Stimulated activated CD8-positive, alpha-beta memory T cell treated with anti-CD3 and anti-CD28 coated beads, Interleukin-4, amount 100 ng/mL, for 24 hours (primary cell): Measurements from ENCODE around the gene ADAM23.

Experiments
- DNase-seq: peaks from one replicate; pipeline ENCODE4 v3.0.0-alpha.2; 2020; ENCODE audit warnings: low read depth

ADAM23 gene

DNA sequence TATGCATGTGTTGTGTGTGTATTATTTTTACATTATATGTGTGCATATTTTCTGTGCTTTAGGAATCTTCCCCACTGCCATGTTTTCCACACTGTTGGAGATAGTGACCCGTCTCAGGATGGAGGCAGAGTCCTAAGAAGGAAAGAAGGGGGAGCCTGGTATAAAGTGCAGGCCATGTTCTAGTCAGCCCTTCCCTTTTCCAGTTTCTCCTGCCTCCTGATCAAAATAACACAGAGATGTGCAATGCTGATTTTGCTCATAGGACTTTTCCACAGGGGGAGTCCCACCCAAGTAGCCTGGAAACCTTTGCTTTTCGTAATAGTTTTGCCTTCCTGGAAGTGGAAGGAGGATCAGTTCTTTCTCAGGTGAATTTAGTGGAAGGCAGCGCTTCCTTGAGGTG lies 126.1 kb downstream of the ADAM23 start:
- no peak for DNase-seq

DNA sequence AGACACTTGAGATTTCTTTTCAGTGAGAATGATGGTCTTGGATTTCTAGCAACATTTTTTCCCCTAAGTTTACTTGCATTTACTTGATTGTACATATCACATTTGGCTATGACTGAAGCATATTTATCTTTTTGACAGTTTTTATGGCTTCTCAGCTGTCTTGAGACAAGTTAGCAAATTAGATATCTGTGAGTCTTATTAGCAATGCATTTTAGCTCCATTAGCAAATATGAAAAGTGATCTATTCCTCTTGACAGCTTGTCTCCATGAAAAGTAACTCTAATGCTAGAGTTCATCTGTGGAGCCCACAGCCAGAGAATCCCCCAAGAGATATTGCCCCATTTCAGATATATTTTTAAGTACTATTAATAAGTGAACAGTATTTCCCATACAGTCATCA lies 126.9 kb downstream of the ADAM23 start:
- no peak for DNase-seq

DNA sequence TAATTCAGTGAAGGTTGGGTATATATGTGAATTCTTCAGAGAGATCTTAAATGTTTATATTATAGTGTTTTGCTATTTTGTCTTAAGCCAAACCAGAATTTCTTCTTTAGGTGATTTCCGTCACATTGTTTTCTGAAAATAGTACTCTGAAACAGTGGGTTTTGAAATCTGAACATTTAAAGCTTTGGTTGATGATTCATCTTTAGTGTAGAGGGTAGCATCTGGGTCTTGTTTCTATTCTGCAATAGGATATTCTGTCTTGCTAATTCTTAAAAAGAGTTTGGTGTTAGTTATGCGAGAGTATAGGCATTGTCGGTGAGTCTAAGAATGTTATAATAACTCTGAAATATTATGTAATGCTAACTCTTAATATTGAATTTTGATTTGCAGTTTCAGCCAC lies 129.4 kb downstream of the ADAM23 start:
- DNase-seq = no peak

DNA sequence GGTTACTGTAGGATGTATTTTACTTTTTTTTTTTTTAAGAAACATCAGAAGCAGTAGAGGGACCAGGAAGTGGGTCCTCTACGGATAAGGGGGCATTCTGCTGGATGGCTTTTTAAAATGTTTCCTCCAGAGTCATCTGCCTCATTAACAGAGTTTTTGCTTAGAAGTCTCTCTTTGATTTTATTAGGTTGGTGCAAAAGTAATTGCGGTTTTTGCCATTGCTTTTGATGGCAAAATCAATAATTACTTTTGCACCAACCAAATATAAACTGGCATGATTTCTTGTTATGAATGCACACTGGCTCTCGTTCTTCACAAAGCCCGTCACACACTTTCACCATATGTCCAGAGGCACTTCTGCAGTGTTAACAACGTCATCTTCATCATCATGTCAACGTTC lies 130.5 kb downstream of the ADAM23 start:
- no peak for DNase-seq

DNA sequence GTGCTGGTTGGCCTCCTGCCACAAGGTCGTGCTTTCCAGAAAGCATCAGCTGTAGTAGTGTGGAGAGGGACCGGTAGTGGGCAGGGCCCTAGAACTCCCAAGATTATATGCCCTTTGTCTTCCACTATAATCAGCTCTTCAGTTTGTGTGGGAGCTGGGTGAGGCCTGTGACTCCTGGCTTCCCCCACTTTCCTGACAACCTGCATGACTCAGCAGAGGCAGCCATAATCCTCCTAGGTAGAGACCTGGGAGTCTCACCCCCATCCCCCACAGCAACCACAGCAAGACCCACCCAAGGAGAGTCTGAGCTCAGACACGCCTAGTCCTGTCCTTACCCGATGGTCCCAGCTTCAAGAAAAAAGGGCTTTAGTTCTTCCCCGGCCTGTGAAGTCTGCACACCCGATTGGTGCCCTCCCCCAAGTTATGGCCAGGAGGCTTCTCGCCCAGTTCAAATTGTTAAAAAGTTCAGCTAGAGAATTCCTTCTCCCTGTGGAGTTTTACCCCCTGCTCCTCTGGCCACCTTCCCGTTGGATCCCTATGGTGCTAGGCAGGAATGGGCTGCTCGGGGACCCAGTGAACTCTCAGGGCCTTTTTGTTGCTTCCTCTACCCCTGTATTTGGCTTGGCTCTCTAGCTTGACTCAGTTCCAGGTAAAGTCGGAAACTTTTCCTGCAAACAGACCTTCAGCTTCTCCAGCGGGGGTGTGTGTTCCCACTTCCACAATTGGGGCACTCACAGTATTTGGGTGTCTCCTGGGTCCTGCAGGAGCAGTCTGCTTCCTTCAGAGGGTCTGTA lies 141.2 kb downstream of the ADAM23 start:
- DNase-seq = no peak

DNA sequence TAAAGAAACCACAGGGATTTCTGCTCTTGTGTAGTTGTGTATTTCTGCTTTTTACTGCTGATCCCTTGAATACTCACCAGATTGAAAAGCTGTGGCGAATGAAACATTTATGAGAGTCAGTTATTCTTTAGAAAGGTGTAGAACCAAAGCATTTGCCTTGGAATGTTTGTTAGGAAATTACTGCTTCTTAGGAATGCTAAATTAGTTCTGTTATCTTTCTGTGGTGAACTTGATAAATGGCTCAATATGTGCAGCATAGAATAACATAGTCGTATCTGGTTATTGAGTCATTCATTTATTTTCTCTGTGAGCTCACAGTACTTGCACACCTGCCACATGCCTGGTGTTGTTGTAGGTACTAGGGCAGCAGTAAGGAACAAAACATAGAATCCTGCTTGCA lies 142.0 kb downstream of the ADAM23 start:
- DNase-seq = no peak

DNA sequence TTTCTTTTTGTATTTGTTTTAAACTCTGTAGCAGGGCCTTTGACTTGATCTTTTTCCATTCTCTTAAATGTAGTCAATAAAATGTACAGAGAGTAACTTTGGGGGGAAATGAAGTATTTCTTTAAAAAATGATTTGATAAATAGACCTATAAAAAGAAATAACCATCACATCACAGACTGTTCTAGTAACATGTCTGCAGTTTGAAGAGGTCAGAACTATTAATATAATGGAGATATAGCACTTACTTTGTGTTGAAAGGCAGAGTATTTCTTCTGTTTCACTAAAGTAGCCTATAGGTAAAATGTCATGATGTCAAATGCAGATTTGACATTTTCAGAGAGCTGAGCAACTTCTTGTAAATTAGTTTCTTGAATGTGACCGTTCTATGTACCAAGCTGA lies 143.3 kb downstream of the ADAM23 start:
- DNase-seq = no peak

DNA sequence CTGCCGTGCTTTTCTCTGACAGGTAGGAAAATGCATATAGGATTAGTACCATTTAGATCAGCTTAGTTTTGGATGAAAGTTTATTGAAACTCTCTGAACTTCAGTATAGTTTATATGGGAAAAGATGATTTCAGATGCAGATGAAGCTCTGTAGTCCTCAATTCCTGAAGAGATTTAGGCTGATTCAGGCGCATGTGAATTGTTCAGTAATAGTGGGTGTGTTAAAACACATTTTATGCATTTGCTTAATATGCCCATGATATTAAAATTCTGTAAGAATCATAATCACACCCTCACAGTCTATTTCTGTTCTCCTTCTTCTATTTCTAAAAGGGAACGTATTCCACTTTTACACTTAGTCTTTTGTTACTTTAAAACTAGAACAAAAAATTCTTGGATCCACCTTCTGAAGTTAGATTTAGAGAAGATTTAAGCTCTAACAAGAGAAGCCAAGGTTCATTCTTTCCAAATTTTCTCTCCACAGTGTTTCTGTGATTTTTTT lies 154.4 kb downstream of the ADAM23 start:
- DNase-seq = no peak

DNA sequence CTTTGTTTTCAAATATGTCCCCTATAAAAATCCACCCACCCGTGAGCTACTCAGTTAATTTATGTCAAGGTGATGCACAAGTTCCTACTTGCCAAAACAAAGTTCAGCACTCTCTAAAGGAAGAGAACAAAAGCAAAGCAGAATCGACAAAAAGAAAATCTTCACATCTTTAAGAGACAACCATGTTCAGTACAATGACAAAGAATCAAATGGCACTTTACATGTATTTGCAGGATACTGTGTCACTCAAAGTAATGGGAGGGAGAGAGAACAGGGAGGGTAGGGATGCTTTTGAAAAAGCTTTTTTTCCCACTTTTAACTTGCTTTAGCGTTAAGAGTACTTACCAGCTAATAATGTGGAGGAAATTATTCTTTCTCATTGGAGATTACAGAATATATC lies 159.9 kb downstream of the ADAM23 start:
- no peak for DNase-seq

DNA sequence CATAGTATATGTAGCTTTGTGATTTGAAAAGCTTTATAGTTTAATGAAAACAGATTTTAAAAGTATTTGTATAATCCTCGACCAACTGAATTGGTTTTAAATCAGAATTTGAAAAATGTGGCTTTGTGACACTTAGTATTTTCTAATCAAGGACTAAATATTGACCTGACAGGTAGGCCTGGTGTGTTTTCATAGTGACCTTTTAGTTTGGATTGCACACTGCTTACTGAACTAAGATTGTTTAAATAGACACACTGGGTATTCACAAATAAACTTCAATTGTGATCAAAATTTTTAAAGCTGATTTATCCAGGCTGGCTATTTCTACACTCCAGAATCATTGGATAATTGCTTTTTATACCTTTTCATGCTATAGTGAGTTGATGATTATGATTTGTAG lies 167.1 kb downstream of the ADAM23 start:
- DNase-seq = no peak

DNA sequence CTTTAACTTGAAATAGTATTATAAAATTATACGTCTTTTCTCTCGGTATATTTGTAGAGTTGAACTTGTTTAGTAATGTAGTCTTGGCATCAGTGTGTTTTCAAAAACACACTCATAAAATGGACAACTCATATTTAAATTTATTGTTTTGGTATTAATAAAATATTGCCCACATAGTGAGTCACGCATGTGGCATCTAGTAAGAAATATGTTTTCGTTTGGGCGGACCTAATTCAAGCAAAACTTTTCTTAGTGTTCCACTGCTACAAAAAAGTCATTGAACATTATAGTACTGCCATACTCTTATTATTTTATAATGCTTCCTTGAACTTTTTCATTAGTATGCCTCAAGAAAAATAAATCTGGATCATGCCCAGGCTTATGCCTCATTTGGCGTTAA lies 167.9 kb downstream of the ADAM23 start:
- DNase-seq = no peak

DNA sequence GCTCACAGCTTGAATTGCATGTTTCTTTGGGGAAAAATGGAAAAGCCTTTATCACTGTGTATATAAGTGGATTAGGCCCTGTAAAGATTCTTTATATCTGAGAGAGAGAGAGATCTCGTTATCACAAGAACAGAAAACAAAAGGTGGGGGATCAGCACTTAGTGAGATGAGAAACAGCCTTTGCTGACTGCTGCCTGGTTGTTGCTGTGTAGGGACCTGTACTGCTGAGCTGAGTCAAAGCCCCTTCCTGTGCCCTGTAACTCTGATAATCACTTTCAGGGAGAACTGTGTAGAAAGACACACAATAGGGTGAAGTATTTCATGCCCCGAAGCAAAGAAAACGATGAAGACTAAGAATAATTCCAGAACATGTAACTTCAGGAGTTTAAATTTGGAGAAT lies 168.4 kb downstream of the ADAM23 start:
- DNase-seq = no peak

DNA sequence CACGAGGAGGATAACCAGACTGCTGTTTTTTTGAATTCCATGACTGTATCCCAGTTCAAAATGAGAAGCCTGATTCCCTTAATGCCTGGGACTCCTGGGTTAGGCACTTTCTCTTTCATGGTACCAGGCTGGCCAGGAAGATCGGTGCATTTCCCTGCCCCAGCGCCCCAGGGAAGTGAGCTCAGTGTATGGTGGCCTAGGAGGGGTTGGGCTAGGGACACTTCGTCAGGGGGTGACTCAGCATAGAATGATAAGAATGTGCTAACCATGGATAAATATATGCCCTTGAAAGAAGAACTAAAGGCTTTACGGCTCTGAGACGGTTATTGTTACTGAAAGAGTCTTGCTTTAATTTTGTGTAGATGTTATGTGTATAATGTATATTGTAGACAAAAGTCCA lies 171.5 kb downstream of the ADAM23 start:
- no peak for DNase-seq

DNA sequence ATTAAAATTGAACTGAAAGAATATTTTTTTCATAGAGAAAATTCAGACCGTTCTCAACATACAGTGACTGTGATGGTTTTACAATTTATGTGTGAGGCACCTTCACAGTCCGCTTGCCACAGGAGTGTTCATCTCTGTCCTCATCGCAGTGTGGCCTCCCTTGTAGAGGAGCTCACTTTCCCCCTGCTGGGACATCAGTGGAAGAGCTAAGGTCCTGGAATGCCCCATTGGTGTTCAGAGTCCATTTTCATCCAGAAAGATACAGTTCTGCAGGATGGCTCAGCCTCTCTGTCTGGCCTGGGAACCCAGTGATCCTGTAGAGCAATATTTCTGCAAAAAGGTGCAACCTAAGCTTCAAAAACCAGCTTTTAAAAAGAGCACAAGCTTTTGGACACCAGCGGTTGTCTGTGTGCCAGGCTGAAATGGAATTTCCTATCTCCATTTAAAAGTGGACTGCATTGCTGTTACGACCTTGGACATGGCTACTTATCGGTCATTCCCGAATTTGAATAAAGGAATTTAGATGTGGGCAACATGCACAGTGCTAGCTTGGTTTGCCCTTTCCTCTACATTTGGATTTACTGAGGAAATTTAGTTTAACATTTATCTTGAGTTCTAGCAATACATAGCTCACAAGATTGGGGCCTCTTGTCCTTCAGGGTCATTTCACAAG lies 172.2 kb downstream of the ADAM23 start:
- DNase-seq = no peak

DNA sequence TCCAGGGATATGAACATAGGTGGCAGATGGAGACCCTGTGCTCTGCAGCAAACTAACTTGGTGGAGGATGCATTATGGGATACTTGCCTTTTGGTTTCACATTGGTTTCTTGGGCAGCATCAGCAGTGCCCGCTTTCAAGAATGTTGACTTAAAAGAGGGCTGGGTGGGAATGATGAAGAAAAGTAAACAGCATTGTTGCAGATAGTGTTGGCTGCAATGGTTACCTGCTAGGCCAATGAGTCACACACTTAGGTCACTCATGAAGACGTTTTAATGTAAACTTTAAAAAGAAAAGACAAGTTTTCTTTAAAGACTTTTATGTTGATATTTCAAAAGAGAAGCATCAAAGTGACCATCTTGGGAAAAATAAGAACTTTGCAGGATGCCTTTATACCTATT lies 172.8 kb downstream of the ADAM23 start:
- DNase-seq = no peak

DNA sequence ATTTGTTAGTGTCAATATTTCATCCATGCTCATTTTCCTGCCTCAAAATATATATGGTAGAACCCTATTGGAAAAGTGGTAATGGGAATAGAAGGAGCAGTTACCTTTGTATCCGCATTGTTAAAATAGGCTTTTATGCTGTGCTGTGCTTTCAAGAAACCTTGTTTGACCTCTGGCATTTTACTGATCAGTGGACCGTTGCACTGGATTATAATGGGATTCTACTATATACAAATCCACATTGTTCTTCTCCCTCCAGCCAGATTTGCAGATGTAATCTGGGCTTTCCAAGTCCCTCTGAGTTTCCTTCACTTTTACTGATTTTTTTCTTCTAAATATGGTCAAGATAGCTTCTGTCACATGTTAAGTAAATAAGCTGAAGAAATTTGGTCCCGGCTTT lies 175.7 kb downstream of the ADAM23 start:
- DNase-seq = no peak

DNA sequence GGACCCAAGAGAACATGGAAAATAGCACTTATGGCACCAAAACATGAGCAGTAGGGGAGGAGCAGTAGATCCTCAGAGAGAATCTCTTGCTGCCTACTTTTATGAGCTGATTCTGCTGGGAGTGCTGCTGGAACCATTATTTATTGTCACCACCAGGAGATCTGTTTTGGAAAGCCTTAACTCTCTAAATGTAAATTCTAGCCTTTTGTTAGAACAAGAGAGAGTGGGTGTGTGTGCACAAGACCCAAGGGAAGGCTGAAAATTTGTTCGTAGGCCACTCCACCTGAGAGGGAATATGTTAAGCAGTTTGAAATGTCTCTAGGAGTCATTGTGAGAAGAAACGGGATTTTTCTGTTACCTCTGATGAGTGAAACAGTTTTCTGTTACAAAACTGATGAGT lies 182.8 kb downstream of the ADAM23 start:
- no peak for DNase-seq

DNA sequence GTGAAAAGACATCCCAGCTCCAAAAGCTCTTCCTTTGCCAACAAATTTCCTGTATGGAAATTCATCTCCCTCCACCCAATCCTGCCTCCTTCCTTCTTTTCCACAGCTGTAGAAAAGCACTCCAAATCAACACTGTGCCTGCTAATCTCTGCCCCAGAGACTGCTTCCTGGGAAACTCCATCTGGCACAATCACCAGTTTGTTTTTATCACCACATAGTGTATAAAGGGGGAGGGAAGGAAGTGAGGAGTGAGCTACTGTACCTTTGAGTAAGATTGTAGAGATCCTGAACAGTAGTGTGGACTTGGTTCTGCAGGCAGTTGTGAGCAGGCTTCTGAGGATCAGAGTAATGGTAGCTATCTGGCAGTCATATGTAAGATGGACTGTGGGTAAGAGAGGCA lies 184.3 kb downstream of the ADAM23 start:
- DNase-seq = no peak

DNA sequence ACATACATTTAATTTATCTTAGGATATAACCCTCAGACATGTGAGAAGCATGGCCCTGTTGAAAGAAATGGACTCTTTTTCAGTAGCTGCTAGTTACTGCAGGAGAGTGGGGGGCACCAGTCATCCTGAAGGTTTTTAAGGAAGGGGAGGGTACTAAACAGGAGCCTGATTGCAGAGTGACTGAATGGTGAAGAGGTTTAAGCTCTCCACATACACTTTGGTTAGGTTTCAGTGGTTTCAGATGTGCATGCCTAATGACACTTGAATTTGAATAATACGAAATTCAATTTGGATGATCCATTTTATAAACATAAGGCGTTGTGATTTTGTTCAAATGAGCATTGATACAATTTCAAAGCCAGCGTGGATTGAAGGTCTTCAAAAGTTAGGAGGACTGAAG lies 188.0 kb downstream of the ADAM23 start:
- no peak for DNase-seq

DNA sequence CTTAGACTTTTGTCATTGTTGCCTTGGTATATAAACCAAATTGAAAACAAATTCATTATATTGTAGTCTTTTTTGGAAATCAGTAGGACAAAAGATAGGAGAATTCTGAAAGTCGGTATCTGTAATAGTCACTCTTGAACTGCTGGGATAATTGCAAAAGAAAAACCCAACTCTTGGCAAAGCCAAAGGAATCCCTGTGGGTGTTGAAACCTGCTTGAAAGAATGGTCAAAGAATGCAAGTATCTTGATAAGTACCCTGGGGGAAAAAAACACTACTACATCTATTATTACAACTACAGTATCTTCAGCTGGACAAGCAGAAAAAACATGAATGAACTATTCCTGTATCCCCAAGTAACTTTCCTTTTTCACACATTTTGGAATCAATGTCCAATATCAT lies 191.7 kb downstream of the ADAM23 start:
- no peak for DNase-seq

DNA sequence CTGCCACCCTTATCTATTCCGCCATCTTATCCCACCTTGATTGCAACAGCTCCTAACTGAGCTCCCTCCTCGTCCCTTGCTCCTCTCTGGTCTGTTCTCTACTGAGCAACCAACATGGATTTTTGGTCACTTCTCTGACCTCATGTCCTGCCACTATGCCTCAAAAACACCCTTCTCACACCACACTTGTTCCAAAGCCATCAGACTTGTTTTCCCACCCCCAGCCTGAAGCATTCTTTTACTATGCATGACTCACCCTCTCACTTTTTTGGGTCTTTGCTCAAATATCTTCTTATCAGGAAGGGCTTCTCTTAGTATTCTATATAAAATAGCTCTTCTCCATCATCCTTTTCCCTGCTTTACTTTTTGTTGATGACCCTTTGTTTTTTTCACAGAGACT lies 196.3 kb downstream of the ADAM23 start:
- DNase-seq = no peak

DNA sequence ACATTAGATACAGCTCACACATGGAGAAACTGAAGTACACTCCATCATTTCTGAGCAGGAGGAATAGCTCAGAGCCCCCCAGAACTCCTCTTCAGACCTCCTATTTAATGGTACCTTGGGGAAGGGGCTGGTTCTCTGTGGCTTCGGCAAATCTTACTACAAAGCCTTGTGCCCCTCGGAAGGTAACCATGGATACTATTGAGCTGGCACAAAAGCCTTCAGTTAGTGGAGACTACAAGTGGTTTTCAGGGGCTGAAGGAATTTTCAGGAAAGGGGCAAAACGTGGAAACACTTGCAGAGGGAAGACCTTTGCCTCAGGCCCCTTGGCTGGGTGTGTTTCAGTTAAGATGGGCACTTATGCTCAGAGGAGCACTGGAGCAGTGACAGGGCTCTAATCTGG lies 197.9 kb downstream of the ADAM23 start:
- DNase-seq = no peak

DNA sequence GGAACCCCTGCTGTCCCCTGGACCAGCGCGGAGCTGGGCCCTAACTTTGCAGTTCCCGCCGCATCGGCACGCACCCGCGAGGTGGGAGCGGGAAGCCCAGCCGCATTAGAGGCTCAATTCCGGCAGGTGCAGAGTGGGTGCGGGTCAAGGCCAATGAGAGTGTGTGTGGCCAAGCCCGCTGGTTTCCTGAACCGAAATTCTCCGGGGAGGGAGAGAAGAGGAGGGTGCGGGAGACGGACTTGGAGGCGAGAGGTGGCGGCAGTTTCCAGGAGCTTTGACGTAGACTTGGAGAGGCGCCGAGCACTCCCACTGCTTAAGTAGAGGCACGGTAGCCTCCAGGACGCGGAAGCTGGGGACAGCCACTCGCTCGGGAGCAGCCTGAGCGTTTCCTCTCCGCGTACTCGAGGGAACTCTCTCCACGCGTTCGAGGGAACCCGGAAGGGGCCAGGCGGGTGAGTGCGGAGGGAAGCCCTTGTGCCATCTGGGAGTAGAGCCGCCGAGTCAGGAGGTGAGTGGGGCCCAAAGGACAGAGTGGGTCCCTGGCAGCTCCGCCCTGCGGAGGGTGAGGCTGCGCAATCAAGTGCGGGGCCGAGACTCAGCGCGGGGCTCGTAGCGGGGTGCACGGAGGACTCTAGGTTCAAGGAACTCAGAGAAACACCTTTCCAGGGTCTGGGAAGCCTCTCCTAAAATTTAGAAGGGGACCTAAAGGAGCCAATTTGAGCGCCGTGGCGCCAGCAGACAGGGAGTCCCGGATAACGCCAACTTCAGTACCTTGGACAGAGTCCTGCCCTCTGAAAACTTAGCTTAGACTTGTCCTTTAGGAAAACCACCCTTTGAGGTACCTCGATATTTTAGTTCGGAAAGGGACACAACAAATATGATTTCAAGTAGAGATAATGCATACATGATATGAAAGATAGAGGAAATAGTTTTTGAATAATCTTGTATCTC lies 199.0 kb downstream of the ADAM23 start, which contains the start of gene FAM237A:
Gene FAM237A, plus strand, starts transcription at position 413 of the 951 bp plus-strand sequence. CDS start 1,750 bp downstream, outside the sequence.
- no peak for DNase-seq
